Spleen (tissue), 11 donors: Measurements from ENCODE around the gene NR1D2. TPM values are rescaled to one million over a fixed set of nuclear protein-coding genes. Genes with fewer than 3 reads are reported as not detected.
A peak's percentile ranks its signal among the peaks of the same experiment; 100 is the strongest.

Experiments used
- DNase-seq: peaks from one replicate; pipeline ENCODE4 v3.0.0-alpha.2; 2020
- H3K27ac ChIP-seq, 8 donors: fragments of 200-600 bp; sonication (generic) in 7 of 8; 1 replicate in 4 of 8; 2 replicates in 4 of 8; pipeline versions ENCODE4 v1.5.0 to v1.8.0; 2016 to 2021; ENCODE audit warnings: inconsistent platforms in 4 of 8, mild to moderate bottlenecking in 4 of 8, moderate library complexity in 1 of 8
- H3K27me3 ChIP-seq, 7 donors: fragments of 200-600 bp; sonication (generic) in 6 of 7; replicated peaks in 1 of 7; 1 replicate in 4 of 7; 2 replicates in 3 of 7; pipeline versions ENCODE4 v1.5.0 to v1.8.0; 2016 to 2021; ENCODE audit warnings: inconsistent platforms in 3 of 7, mild to moderate bottlenecking in 1 of 7
- H3K36me3 ChIP-seq, 6 donors: fragments of 200-600 bp; sonication (generic) in 5 of 6; 1 replicate in 4 of 6; 2 replicates in 2 of 6; pipeline versions ENCODE4 v1.5.0 to v1.8.0; 2016 to 2021; ENCODE audit warnings: inconsistent platforms in 2 of 6
- H3K4me1 ChIP-seq, 6 donors: fragments of 200-600 bp; sonication (generic) in 5 of 6; 1 replicate in 3 of 6; 2 replicates in 3 of 6; pipeline versions ENCODE4 v1.5.0 to v1.8.0; 2016 to 2021; ENCODE audit warnings: inconsistent platforms in 3 of 6
- H3K4me3 ChIP-seq, 8 donors: fragments of 200-600 bp; sonication (generic) in 7 of 8; 1 replicate in 4 of 8; 2 replicates in 4 of 8; pipeline versions ENCODE4 v1.5.0 to v1.8.0; 2016 to 2021; ENCODE audit warnings: inconsistent platforms in 4 of 8, mild to moderate bottlenecking in 4 of 8, moderate library complexity in 2 of 8
- H3K9me3 ChIP-seq, 8 donors: fragments of 200-600 bp; sonication (generic) in 7 of 8; 1 replicate in 4 of 8; 2 replicates in 4 of 8; pipeline versions ENCODE4 v1.5.0 to v1.8.0; 2016 to 2021; ENCODE audit warnings: inconsistent platforms in 4 of 8
- CTCF ChIP-seq, 11 experiments: fragments of 200-600 bp in 7 of 11; fragments of 450-650 bp in 4 of 11; sonication (generic) in 4 of 11; IDR thresholded peaks in 8 of 11; conservative IDR thresholded peaks in 3 of 11; 1 replicate in 7 of 11; 2 replicates in 4 of 11; pipeline versions ENCODE4 v1.4.0 to v1.8.0; 2016 to 2021; ENCODE audit warnings: antibody characterized with exemption in 11 of 11, inconsistent platforms in 4 of 11, mild to moderate bottlenecking in 1 of 11
- POLR2A ChIP-seq, 3 donors: fragments of 450-650 bp; IDR thresholded peaks; one replicate each; pipeline ENCODE4 v1.5.1; 2017; ENCODE audit warnings: antibody characterized with exemption in 3 of 3, mild to moderate bottlenecking in 1 of 3
- POLR2AphosphoS5 ChIP-seq, 3 donors: sonication (generic); formaldehyde crosslinking; IDR thresholded peaks; one replicate each; pipeline ENCODE4 v1.5.1; 2017; ENCODE audit warnings: antibody characterized with exemption in 3 of 3
- WGBS, 5 donors: extraction: QIAGEN DNeasy Blood & Tissue Kit in 3 of 5; methylation state at CpG; one replicate each; pipeline versions ENCODE4 v1.1.5 to v1.1.7; 2013 to 2018; 5-methylcytosine and 5-hydroxymethylcytosine counted together
- intact Hi-C: fragments of 100-400 bp; cut with DNase I; formaldehyde crosslinking; loops from one replicate; pipeline ENCODE4 v1.15.0; 2023; ENCODE audit warnings: low total_unique reads
- polyA plus RNA-seq, 3 donors: library from polyadenylated mRNA; stranded (reverse); fragments of 200-250 nt; gene quantifications; one replicate each; pipeline ENCODE4 v1.2.1, GENCODE V29; 2013
- total RNA-seq, 7 donors: library from RNA; depleted of rRNA in 3 of 7; stranded (reverse); fragments of >200 nt in 3 of 7; fragmentation: NEBNext Ultra II Directional in 4 of 7; extraction: Animal tissue kit (Norgen Biotek cat#: 25700) in 4 of 7; gene quantifications; one replicate each; pipeline versions ENCODE4 v1.1.0 to v1.2.1, GENCODE V29; 2016 to 2021
- donor health status: healthy with polysubstance abuse.
- donor health status: DM: no; HTN: no; CAD: no; lungs with moderate emphysema.
- donor health status: DM: no; HTN: no; CAD: no.
- donor health status: Bipolar disorder and iron deficiency.
- donor health status: healthy.
- donor health status: DM: no; HTN: no; CAD: no.
- donor health status: DM: yes; HTN: yes; CAD: no.

NR1D2 gene
- total and polyA plus RNA-seq, 10 donors: 6.1 to 44.4 (median 33.3) TPM

GRCh38 chr3:23999012-23999641 is 54.0 kb downstream of the NR1D2 start:
- WGBS, 5 donors: 1 to 4% (median 2%) methylated on average over 5 of the region's 5 CpGs
- peaks cover 0 to 3% (median 0%) of the 10 kb centered on the region in 8 donors for H3K9me3 ChIP-seq
- intact Hi-C loops: no loop called here
- TF ChIP-seq POLR2A (IDR thresholded peaks at IDR 0.05) (no peak), CTCF (IDR thresholded peaks at IDR 0.05 in 8 of 11, conservative IDR thresholded peaks at IDR 0.05 in 3 of 11) (peak; percentile 53 to 91 (median 80)), POLR2AphosphoS5 (IDR thresholded peaks at IDR 0.05) (no peak)
- no peak overlapping the region for H3K4me3 ChIP-seq
- peaks cover 5 to 9% (median 8%) of the 10 kb centered on the region in 6 donors for H3K4me1 ChIP-seq
- no peaks in the 10 kb centered on the region for H3K36me3 ChIP-seq
- no peaks in the 10 kb centered on the region for H3K27me3 ChIP-seq
- no peak overlapping the region for H3K27ac ChIP-seq
- DNase-seq: no peak

- intact Hi-C loops: no loop called here
- H3K4me3 ChIP-seq: no peak overlapping the region
- H3K27me3 ChIP-seq: no peaks in the 10 kb centered on the region
- no peaks in the 10 kb centered on the region for H3K36me3 ChIP-seq
- no peak for DNase-seq
- 90 to 98% (median 94%) methylated on average over 4 of the region's 4 CpGs for WGBS, 5 donors
- peaks cover 0 to 3% (median 0%) of the 10 kb centered on the region in 8 donors for H3K9me3 ChIP-seq
- no peak overlapping the region for H3K27ac ChIP-seq
- no peak for TF ChIP-seq CTCF (IDR thresholded peaks at IDR 0.05 in 8 of 11, conservative IDR thresholded peaks at IDR 0.05 in 3 of 11)
- TF ChIP-seq POLR2AphosphoS5 (IDR thresholded peaks at IDR 0.05): no peak
- no peak for TF ChIP-seq POLR2A (IDR thresholded peaks at IDR 0.05)
- H3K4me1 ChIP-seq: peaks cover 5 to 9% (median 8%) of the 10 kb centered on the region in 6 donors
These were observed 57.0 kb downstream of the NR1D2 start for GRCh38 chr3:24002129-24002528.

- Histone ChIP-seq H3K4me3 (no peak overlapping the region), H3K4me1 (peaks cover 5 to 9% (median 8%) of the 10 kb centered on the region in 6 donors), H3K27ac (no peak overlapping the region), H3K9me3 (peaks cover 0 to 3% (median 0%) of the 10 kb centered on the region in 8 donors), H3K27me3 (no peaks in the 10 kb centered on the region), H3K36me3 (no peaks in the 10 kb centered on the region)
- no peak for TF ChIP-seq POLR2AphosphoS5 (IDR thresholded peaks at IDR 0.05)
- TF ChIP-seq POLR2A (IDR thresholded peaks at IDR 0.05): no peak
- no peak for TF ChIP-seq CTCF (IDR thresholded peaks at IDR 0.05 in 8 of 11, conservative IDR thresholded peaks at IDR 0.05 in 3 of 11)
- intact Hi-C loops: no loop called here
- WGBS, 5 donors: 96 to 99% (median 97%) methylated on average over 3 of the region's 3 CpGs
- DNase-seq: no peak
These were observed 58.4 kb downstream of the NR1D2 start for GRCh38 chr3:24003466-24003865.

- Histone ChIP-seq H3K36me3 (no peaks in the 10 kb centered on the region), H3K4me1 (peaks cover 0 to 2% (median 1%) of the 10 kb centered on the region in 6 donors), H3K27ac (no peak overlapping the region), H3K27me3 (no peaks in the 10 kb centered on the region), H3K4me3 (no peak overlapping the region), H3K9me3 (peaks cover 0 to 3% (median 0%) of the 10 kb centered on the region in 8 donors)
- intact Hi-C loops: no loop called here
- WGBS, 5 donors: 65 to 81% (median 67%) methylated on average over 4 of the region's 4 CpGs
- DNase-seq: no peak
- TF ChIP-seq POLR2A (IDR thresholded peaks at IDR 0.05) (no peak), POLR2AphosphoS5 (IDR thresholded peaks at IDR 0.05) (no peak), CTCF (IDR thresholded peaks at IDR 0.05 in 8 of 11, conservative IDR thresholded peaks at IDR 0.05 in 3 of 11) (no peak)
These were observed 59.3 kb downstream of the NR1D2 start for GRCh38 chr3:24004171-24004938.
